ENCODE data around the gene VPS41.
"Not testable (repeated sequence)": the region's sequence is repeated elsewhere in the genome, so short reads cannot be mapped to it uniquely, and the experiment has no call there.

The VPS41 gene

GRCh38 chr7:38905056-38905759 is 3.8 kb downstream of the VPS41 start:
- no peak for DNase-seq

DNA sequence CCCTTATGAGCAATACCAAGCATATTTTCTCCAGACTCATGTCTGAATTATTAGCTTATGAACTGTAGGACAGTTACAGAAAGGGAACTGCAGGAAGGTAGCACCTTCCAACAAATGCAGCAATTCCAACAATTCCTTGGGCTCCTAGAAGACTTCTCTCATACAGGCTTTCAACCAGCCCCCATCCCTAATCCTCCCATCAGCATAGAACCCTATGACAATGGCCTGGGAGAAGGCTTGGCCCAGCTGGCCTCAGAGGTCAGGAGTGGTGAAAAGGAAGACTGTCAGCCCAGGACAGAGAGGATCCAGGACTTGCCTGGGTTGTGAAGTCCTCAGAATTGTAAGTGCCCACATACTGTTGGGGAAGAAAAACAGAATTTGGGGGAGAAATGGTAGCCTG is 5.9 kb downstream of the VPS41 start:
- no peak for DNase-seq

DNA sequence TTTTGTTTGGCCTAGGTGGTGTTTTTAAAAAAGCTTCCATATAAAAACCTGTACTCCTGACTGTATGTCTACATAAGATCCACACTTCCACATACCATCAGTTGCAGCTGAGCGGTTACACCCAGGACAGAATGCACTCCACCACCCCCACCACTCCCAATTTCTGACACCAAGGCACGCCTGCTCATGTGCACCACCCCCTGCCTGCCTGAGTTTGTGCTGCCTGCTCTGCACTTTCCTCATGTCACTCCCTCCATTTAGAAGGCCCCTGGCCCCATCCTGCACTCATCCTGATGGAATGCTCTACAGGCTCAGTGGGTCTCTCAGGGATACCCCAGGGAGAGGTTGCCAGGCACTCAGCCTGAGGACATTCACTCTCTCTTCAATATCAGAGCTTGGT is 6.5 kb downstream of the VPS41 start:
- DNase-seq, result no peak

DNA sequence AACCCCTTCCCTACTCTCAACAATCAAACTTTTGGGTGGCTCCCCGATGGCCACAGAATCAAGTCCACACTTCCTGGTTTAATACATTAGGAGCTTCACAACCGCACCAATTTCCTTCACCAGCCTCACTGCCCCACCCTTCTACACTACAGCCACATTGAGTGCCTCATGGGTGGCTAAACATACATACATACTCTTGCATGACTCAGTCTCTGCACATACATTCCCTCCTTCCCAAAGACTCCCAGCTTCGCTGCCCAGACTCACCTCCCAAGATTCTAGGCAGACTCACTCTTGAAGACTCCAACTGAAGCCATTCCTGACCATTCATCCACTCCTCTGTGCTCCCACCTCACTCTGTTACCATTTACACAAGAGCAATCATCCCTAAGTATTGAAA is 15.9 kb downstream of the VPS41 start:
- DNase-seq, result no peak

GRCh38 chr7:38890597-38890996 is 18.4 kb downstream of the VPS41 start:
- DNase-seq, result no peak

DNA sequence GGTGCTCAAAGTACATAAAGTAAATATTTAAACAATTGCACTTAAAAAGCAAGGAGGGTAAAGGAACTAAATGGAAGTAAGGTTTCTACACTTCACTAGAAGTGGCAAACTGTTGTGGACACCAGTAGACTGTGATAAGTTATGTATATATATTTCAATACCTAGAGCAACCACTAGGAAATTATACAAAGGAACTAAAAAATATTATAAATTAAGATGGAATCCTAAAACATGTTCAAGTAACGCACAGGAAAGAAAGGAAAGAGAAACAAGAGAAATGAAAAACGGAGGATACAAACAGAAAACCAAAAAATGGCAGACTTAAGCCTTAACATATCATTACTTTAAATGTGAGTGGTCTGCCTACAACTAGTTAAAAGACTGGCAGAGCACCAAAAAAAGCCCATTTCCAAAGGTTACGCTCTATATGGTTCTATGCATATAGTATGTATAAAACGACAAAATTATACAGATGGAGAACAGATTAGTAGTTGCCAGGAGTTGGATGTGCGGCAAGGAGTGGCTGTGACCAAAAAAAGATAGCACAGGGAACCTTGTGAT is 19.0 kb downstream of the VPS41 start:
- no peak for DNase-seq

DNA sequence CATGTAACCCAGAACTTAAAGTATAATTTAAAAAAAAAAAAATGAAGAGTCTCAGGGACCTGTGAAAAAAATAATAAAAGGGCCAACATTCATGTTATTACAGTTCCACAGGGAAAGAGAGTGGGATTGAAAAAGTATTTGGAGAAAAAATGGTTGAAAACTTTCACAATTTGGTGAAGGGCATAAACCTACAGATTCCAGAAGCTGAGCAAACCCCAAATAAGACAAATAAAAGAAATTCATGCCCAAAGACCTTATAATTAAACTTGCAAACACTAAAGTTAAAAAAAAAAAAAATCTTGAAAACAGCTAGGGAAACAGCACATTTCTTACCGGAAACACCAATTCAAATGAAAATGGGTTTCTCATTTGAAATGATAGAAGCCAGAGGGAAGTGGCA is 19.9 kb downstream of the VPS41 start:
- DNase-seq, result no peak

- DNase-seq, result no peak
These were observed 22.7 kb downstream of the VPS41 start for GRCh38 chr7:38886265-38886664.

DNA sequence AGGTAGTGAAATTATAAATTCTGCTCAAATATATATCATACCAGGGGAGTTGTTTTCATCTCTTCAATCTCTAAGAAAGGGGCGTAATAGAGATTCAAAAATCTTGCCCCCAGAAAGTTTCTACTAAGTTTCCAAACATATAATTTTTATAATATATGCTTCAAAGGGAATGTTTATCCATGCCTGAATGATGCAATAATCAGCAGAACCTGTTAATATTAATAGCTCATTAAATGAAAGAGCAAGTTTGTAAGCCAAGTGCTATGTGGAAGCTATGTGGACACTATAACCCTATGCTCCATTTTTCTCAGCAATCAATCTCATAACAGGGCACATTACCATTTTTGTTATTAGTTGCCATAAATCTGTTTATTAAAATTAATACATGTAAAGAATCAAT is 25.3 kb downstream of the VPS41 start:
- DNase-seq, result no peak

GRCh38 chr7:38881947-38882684 is 26.9 kb downstream of the VPS41 start:
- DNase-seq, result no peak

DNA sequence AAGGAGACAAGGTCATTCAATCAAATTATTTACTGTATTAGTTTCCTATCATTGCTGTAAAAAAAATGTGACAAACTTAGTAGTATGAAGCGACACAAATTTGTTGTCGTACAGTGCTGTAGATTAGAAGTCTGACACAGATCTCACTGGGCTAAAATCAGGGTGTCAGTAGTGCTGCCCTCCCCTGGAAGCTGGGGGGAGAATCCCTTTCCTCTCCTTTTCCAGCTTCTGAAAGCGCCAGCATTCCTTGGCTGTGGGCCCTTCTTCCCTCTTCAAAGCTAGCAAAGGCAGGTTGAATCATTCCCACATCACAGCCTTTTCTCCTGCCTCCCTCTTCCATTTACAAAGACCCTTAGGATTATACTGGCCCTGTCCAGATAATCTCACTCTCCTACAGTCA is 28.0 kb downstream of the VPS41 start:
- DNase-seq, result no peak

DNA sequence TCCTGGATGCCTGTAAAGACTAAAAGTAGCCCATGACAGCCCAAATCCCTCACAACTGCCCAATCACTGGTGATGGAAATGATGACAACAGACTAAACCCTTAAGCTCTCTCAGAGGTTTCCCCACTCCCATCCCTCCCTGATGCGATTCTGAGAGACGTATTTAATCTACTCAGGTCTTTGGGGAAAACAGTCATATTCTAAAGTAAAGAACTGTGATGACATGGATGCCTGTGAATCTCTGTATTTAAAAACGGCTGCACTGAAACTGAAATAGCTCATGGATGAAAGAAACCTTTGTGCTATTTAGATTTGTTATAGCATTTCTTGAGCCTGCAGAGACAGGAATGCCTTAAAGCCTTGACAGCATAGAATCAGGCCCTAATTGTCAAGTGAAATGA is 28.5 kb downstream of the VPS41 start:
- no peak for DNase-seq

DNA sequence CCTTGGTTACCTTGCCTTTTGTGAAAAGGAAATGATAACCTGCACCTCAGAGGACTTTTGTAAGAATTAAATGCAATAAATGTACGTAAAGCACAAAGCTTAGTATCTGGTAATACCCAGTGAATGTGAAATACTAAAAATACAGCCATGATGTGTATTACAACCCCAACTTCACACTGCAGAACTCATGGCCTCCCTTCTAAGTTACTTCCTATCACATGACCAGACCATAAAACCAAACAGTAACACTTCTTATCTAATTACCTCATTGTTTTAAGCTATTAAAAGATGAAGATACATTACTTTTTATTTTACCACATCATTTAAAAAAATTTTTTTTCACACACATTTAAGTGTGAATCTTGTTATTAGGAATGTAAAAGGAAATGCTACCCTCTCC is 29.0 kb downstream of the VPS41 start:
- no peak for DNase-seq

GRCh38 chr7:38878694-38879457 is 30.1 kb downstream of the VPS41 start:
- no peak for DNase-seq

DNA sequence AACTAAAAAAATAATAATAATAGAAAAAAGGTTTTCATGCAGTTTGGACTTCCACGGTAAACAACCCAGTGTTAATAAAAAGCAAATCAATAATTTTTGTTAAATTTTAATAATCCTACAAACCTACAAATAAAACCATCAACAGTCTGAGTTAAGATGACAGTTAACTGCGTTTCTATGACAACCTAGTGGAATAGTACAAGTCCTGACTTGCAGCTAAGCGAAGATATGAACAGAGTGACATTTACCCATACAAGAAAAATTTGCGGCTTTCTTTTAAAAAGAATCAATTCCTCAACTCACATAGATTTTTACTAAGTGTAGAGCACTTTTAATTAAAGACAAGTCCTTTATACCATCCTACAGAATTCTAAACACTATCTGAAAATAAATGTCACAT is 35.6 kb downstream of the VPS41 start:
- no peak for DNase-seq

- DNase-seq, result no peak
These were observed 36.8 kb downstream of the VPS41 start for GRCh38 chr7:38872202-38872601.

GRCh38 chr7:38870147-38870546 is 38.8 kb downstream of the VPS41 start:
- DNase-seq, result no peak

GRCh38 chr7:38863601-38864291 is 45.2 kb downstream of the VPS41 start:
- peak; percentile 36 for DNase-seq

GRCh38 chr7:38862666-38863065 is 46.3 kb downstream of the VPS41 start:
- DNase-seq, result no peak

DNA sequence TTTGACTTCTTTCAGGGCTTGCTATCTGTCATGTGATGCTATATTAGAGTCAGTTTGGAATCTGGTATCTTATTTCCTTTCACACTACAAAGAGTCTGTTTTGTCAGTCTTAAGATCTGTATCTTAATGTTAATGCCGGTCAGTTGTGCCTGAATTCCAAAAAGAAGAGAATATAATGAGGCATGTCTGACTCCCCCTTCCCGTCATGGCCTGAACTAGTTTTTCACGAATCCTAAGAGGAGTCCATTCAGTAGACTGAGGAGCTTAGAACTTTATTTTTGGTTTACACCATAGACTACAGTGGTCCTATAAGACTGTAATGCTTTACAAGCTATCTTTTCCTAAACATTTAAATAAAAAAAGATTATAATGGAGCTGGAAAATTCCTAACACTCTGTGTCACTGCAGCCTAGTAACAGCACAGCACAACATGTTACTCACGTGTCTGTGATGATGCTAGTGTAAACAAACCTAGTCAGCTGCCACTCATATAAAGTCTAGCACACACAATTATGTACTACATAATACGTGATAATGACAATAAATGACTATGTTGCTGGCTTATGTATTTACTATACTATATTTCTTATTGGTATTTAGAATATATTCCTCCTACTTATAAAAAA is 50.6 kb downstream of the VPS41 start:
- peak; percentile 63 for DNase-seq

GRCh38 chr7:38855867-38856266 is 53.1 kb downstream of the VPS41 start:
- DNase-seq, result peak; percentile 26

GRCh38 chr7:38855386-38855785 is 53.6 kb downstream of the VPS41 start:
- DNase-seq, result no peak

- DNase-seq, result not testable (repeated sequence)
These were observed 54.0 kb downstream of the VPS41 start for GRCh38 chr7:38854947-38855346.

All from NCI-H2029 (cell line).